NT2/D1 (cell line): ENCODE measurements around the gene SNRNP48.

ENCODE experiments used
- SUZ12 ChIP-seq: IDR thresholded peaks from 2 replicates; pipeline ENCODE4 v1.6.1; 2011; ENCODE audit not compliant: insufficient read length, insufficient read depth; ENCODE audit errors: extremely low read depth
- YY1 ChIP-seq: IDR thresholded peaks from 2 replicates; pipeline ENCODE4 v1.6.1; 2011; ENCODE audit not compliant: insufficient read length, insufficient read depth

- TF ChIP-seq SUZ12 (no peak), YY1 (no peak)
These were observed 48.6 kb upstream of the SNRNP48 start, which contains the start of gene DSP for GRCh38 chr6:7541175-7542064.
